GM23338 (cell line): ENCODE results near the gene PGAP6. TPM values are rescaled to one million over a fixed set of nuclear protein-coding genes. Genes with fewer than 3 reads are reported as not detected.

ENCODE experiments used
- ATAC-seq: fragments of 200-7000 bp; cut with Tn5 transposase; 3 replicates; pipeline ENCODE4 v1.9.1; 2020
- DNase-seq: peaks from one replicate; pipeline ENCODE4 v3.0.0-alpha.2; 2015; ENCODE audit warnings: low spot score
- H2AFZ ChIP-seq: fragments of 200-600 bp; sonication (generic); 2 replicates; pipeline ENCODE4 v1.8.0; 2016; ENCODE audit warnings: antibody characterized with exemption, mild to moderate bottlenecking, moderate library complexity
- H3F3A ChIP-seq: fragments of 200-600 bp; sonication (generic); replicated peaks from 2 replicates; pipeline ENCODE4 v1.8.0; 2017; ENCODE audit warnings: antibody characterized with exemption, mixed run types, low read depth
- H3K27ac ChIP-seq: fragments of 200-600 bp; sonication (generic); 2 replicates; pipeline ENCODE4 v1.6.1; 2016; ENCODE audit warnings: low read depth
- H3K27me3 ChIP-seq: fragments of 200-600 bp; sonication (generic); 2 replicates; pipeline ENCODE4 v1.8.0; 2016; ENCODE audit warnings: mild to moderate bottlenecking, mixed run types, moderate library complexity; ENCODE audit not compliant: insufficient read depth
- H3K36me3 ChIP-seq: fragments of 200-600 bp; sonication (generic); 2 replicates; pipeline ENCODE4 v1.8.0; 2016; ENCODE audit warnings: mild to moderate bottlenecking; ENCODE audit not compliant: insufficient read depth
- H3K4me1 ChIP-seq: fragments of 200-600 bp; sonication (generic); 2 replicates; pipeline ENCODE4 v1.8.0; 2016; ENCODE audit warnings: mild to moderate bottlenecking, moderate library complexity; ENCODE audit not compliant: insufficient read depth
- H3K4me2 ChIP-seq: fragments of 200-600 bp; sonication (generic); 2 replicates; pipeline ENCODE4 v1.7.1; 2017; ENCODE audit warnings: mixed run types
- H3K4me3 ChIP-seq: fragments of 200-600 bp; sonication (generic); 2 replicates; pipeline ENCODE4 v1.6.1; 2016; ENCODE audit warnings: mixed run types
- H3K79me2 ChIP-seq: fragments of 200-600 bp; sonication (generic); replicated peaks from 2 replicates; pipeline ENCODE4 v1.8.0; 2017; ENCODE audit warnings: mild to moderate bottlenecking; ENCODE audit not compliant: insufficient read depth
- H3K9me2 ChIP-seq: fragments of 200-600 bp; sonication (generic); 2 replicates; pipeline ENCODE4 v1.8.0; 2017; ENCODE audit not compliant: insufficient read depth
- H4K20me1 ChIP-seq: fragments of 200-600 bp; sonication (generic); replicated peaks from 2 replicates; pipeline ENCODE4 v1.8.0; 2017; ENCODE audit warnings: mild to moderate bottlenecking; ENCODE audit not compliant: insufficient read depth
- H3K27ac Mint-ChIP-seq: 2 replicates; pipeline ENCODE4 v1.8.0; 2020; ENCODE audit warnings: inconsistent platforms, mild to moderate bottlenecking, moderate library complexity, mixed read lengths
- H3K27me3 Mint-ChIP-seq: 3 replicates; pipeline ENCODE4 v1.8.0; 2022; ENCODE audit warnings: low read depth, mild to moderate bottlenecking, moderate library complexity, mixed read lengths, inconsistent platforms; ENCODE audit not compliant: insufficient read depth, poor library complexity
- H3K36me3 Mint-ChIP-seq: 3 replicates; pipeline ENCODE4 v1.8.0; 2021; ENCODE audit warnings: low read depth, mild to moderate bottlenecking, inconsistent platforms, moderate library complexity, mixed read lengths
- H3K4me1 Mint-ChIP-seq: 3 replicates; pipeline ENCODE4 v1.8.0; 2020; ENCODE audit warnings: mild to moderate bottlenecking, inconsistent platforms, mixed read lengths
- H3K4me3 Mint-ChIP-seq: 3 replicates; pipeline ENCODE4 v1.8.0; 2021; ENCODE audit warnings: moderate library complexity, mild to moderate bottlenecking, inconsistent platforms, mixed read lengths
- H3K9me3 Mint-ChIP-seq: 3 replicates; pipeline ENCODE4 v1.8.0; 2020; ENCODE audit warnings: moderate library complexity, mild to moderate bottlenecking, inconsistent platforms, mixed read lengths
- CREB1 ChIP-seq: fragments of 250-450 bp; sonication (Bioruptor Pico); IDR thresholded peaks from 2 replicates; pipeline ENCODE4 v1.5.0; 2020; ENCODE audit warnings: low read depth, mild to moderate bottlenecking, moderate library complexity
- EZH2 ChIP-seq: fragments of 200-600 bp; sonication (generic); IDR thresholded peaks from one replicate; pipeline ENCODE4 v1.8.0; 2017; ENCODE audit warnings: antibody characterized with exemption, mild to moderate bottlenecking, low read depth; ENCODE audit not compliant: unreplicated experiment
- EZH2phosphoT487 ChIP-seq: fragments of 200-600 bp; sonication (generic); IDR thresholded peaks from one replicate; pipeline ENCODE4 v1.8.1; 2018; ENCODE audit warnings: antibody characterized with exemption; ENCODE audit not compliant: unreplicated experiment
- JUNB ChIP-seq: IDR thresholded peaks from one replicate; pipeline ENCODE4 v1.6.1; 2016; ENCODE audit warnings: antibody characterized with exemption; ENCODE audit not compliant: unreplicated experiment
- NANOG ChIP-seq: IDR thresholded peaks from 2 replicates; pipeline ENCODE4 v1.6.1; 2016; ENCODE audit warnings: antibody characterized with exemption, borderline replicate concordance
- POLR2AphosphoS5 ChIP-seq: IDR thresholded peaks from 2 replicates; pipeline ENCODE4 v1.6.1; 2016; ENCODE audit warnings: antibody characterized with exemption, low read depth
- REST ChIP-seq: IDR thresholded peaks from one replicate; pipeline ENCODE4 v1.6.1; 2018; ENCODE audit warnings: antibody characterized with exemption; ENCODE audit not compliant: unreplicated experiment
- STAT1 ChIP-seq: IDR thresholded peaks from one replicate; pipeline ENCODE4 v1.6.1; 2016; ENCODE audit warnings: antibody characterized with exemption; ENCODE audit not compliant: unreplicated experiment
- ZNF114 ChIP-seq: fragments of 250-450 bp; sonication (Bioruptor Pico); IDR thresholded peaks from 2 replicates; pipeline ENCODE4 v1.5.0; 2020; ENCODE audit warnings: mild to moderate bottlenecking, moderate library complexity
- ZNF331 ChIP-seq: fragments of 250-450 bp; sonication (Bioruptor Pico); IDR thresholded peaks from 2 replicates; pipeline ENCODE4 v1.5.0; 2020; ENCODE audit warnings: low read depth, mild to moderate bottlenecking, moderate library complexity
- ZNF462 ChIP-seq: fragments of 250-450 bp; sonication (Bioruptor Pico); IDR thresholded peaks from 2 replicates; pipeline ENCODE4 v1.5.0; 2020; ENCODE audit warnings: mild to moderate bottlenecking, moderate library complexity
- polyA plus RNA-seq: library from polyadenylated mRNA; unstranded; fragments of >200 nt; fragmentation: Nextera tagmentation; extraction: Ambion mirVana; gene quantifications from 2 replicates; pipeline ENCODE4 v1.2.1, GENCODE V29; 2016
- total RNA-seq: library from RNA; depleted of rRNA; stranded (reverse); fragments of >200 nt; shearing (Covaris generic); gene quantifications from 2 replicates; pipeline ENCODE4 v1.2.3, GENCODE V29; 2014
- TF ChIP-seq, protein P1 (sequence below), 2 experiments: fragments of 200-600 bp in 1 of 2; sonication (generic) in 1 of 2; conservative IDR thresholded peaks; 2 replicates each; pipeline versions ENCODE4 v1.5.1 to v1.6.1; 2016 to 2017; ENCODE audit warnings: antibody characterized with exemption in 2 of 2, low read depth in 2 of 2, mild to moderate bottlenecking in 2 of 2, moderate library complexity in 1 of 2
- TF ChIP-seq, protein P2 (sequence below): IDR thresholded peaks from 2 replicates; pipeline ENCODE4 v1.6.1; 2016; ENCODE audit warnings: antibody characterized with exemption

Gene PGAP6
- total and polyA plus RNA-seq, 2 experiments from 2014 or later: 25.1 to 112 TPM

GRCh38 chr16:321532-321931 lies 60.2 kb downstream of the PGAP6 start:
- H3K9me3 Mint-ChIP-seq: no peaks in the 10 kb centered on the region
- peaks cover 45% of the 10 kb centered on the region for H4K20me1 ChIP-seq
- DNase-seq (no peak), ATAC-seq (no peak)
- TF ChIP-seq EZH2: no peak
- no peak for TF ChIP-seq JUNB
- TF ChIP-seq REST: no peak
- TF ChIP-seq ZNF331: no peak
- TF ChIP-seq, protein P1, sequence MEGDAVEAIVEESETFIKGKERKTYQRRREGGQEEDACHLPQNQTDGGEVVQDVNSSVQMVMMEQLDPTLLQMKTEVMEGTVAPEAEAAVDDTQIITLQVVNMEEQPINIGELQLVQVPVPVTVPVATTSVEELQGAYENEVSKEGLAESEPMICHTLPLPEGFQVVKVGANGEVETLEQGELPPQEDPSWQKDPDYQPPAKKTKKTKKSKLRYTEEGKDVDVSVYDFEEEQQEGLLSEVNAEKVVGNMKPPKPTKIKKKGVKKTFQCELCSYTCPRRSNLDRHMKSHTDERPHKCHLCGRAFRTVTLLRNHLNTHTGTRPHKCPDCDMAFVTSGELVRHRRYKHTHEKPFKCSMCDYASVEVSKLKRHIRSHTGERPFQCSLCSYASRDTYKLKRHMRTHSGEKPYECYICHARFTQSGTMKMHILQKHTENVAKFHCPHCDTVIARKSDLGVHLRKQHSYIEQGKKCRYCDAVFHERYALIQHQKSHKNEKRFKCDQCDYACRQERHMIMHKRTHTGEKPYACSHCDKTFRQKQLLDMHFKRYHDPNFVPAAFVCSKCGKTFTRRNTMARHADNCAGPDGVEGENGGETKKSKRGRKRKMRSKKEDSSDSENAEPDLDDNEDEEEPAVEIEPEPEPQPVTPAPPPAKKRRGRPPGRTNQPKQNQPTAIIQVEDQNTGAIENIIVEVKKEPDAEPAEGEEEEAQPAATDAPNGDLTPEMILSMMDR (conservative IDR thresholded peaks at IDR 0.05; ENCODE audit: low read depth in 2 of 2): no peak
- TF ChIP-seq STAT1: no peak
- no peak for TF ChIP-seq EZH2phosphoT487
- no peak for TF ChIP-seq CREB1 (CRISPR knock-in tag)
- no peak for TF ChIP-seq NANOG
- TF ChIP-seq, protein P2, sequence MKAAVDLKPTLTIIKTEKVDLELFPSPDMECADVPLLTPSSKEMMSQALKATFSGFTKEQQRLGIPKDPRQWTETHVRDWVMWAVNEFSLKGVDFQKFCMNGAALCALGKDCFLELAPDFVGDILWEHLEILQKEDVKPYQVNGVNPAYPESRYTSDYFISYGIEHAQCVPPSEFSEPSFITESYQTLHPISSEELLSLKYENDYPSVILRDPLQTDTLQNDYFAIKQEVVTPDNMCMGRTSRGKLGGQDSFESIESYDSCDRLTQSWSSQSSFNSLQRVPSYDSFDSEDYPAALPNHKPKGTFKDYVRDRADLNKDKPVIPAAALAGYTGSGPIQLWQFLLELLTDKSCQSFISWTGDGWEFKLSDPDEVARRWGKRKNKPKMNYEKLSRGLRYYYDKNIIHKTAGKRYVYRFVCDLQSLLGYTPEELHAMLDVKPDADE: no peak
- TF ChIP-seq ZNF462 (CRISPR knock-in tag): no peak
- TF ChIP-seq POLR2AphosphoS5: no peak
- no peak for TF ChIP-seq ZNF114 (CRISPR knock-in tag)
- H3K27ac Mint-ChIP-seq: no peak overlapping the region
- peaks cover 94% of the 10 kb centered on the region for H3K79me2 ChIP-seq
- no peaks in the 10 kb centered on the region for H3K9me2 ChIP-seq
- H3K4me3 Mint-ChIP-seq: no peak overlapping the region
- no peaks in the 10 kb centered on the region for H3K27me3 ChIP-seq
- H3K27me3 Mint-ChIP-seq: peaks cover 9% of the 10 kb centered on the region
- peaks cover 40% of the 10 kb centered on the region for H3K4me1 Mint-ChIP-seq
- no peak overlapping the region for H3K27ac ChIP-seq
- H3K4me3 ChIP-seq: no peak overlapping the region
- peaks cover 14% of the 10 kb centered on the region; the same call in 2 of the 3 replicates for H3K36me3 Mint-ChIP-seq
- H3K4me2 ChIP-seq: no peak overlapping the region
- no peak overlapping the region for H2AFZ ChIP-seq
- peaks cover 7% of the 10 kb centered on the region; the same call in 1 of the 2 replicates for H3K4me1 ChIP-seq
- H3F3A ChIP-seq: peaks cover 7% of the 10 kb centered on the region
- H3K36me3 ChIP-seq: no peaks in the 10 kb centered on the region
